Neural cell (in vitro differentiated cells): ENCODE data around the gene FAM167B. TPM values are rescaled to one million over a fixed set of nuclear protein-coding genes. Genes with fewer than 3 reads are reported as not detected.

Source experiments
- H2AFZ ChIP-seq: fragments of 200-600, 300-800 bp; sonication (generic), shearing (Covaris generic); 2 replicates; pipeline ENCODE4 v1.6.0; 2014; ENCODE audit warnings: low read depth, mild to moderate bottlenecking, antibody characterized with exemption, low read length, moderate library complexity
- H3F3A ChIP-seq: fragments of 200-600 bp; shearing (Covaris generic); 2 replicates; pipeline ENCODE4 v1.6.1; 2016; ENCODE audit warnings: mild to moderate bottlenecking, moderate library complexity, mixed read lengths, antibody characterized with exemption, low read length; ENCODE audit not compliant: insufficient read depth, poor library complexity, severe bottlenecking
- H3K27ac ChIP-seq: fragments of 200-600, 300-800 bp; sonication (generic), shearing (Covaris generic); 2 replicates; pipeline ENCODE4 v1.5.1; 2014; ENCODE audit warnings: mild to moderate bottlenecking, low read length, moderate library complexity
- H3K27me3 ChIP-seq: fragments of 300-800, 200-600 bp; sonication (generic), shearing (Covaris generic); 2 replicates; pipeline ENCODE4 v1.6.0; 2014; ENCODE audit warnings: mild to moderate bottlenecking, low read depth, low read length, moderate library complexity; ENCODE audit not compliant: insufficient read depth
- H3K36me3 ChIP-seq: fragments of 300-800, 200-600 bp; sonication (generic), shearing (Covaris generic); 2 replicates; pipeline ENCODE4 v1.5.1; 2014; ENCODE audit warnings: mild to moderate bottlenecking, antibody characterized with exemption, low read length, moderate library complexity; ENCODE audit not compliant: insufficient read depth
- H3K4me2 ChIP-seq: fragments of 300-800, 200-600 bp; sonication (generic), shearing (Covaris generic); 2 replicates; pipeline ENCODE4 v1.6.0; 2014; ENCODE audit warnings: mild to moderate bottlenecking, low read length
- H3K4me3 ChIP-seq: fragments of 300-800, 200-600 bp; sonication (generic), shearing (Covaris generic); 2 replicates; pipeline ENCODE4 v1.5.1; 2014; ENCODE audit warnings: mild to moderate bottlenecking, low read length, moderate library complexity
- H3K79me2 ChIP-seq: fragments of 200-600 bp; shearing (Covaris generic); replicated peaks from 2 replicates; pipeline ENCODE4 v1.6.0; 2014; ENCODE audit warnings: mild to moderate bottlenecking, low read length, moderate library complexity; ENCODE audit not compliant: insufficient read depth
- H3K9ac ChIP-seq: fragments of 300-800, 200-600 bp; sonication (generic), shearing (Covaris generic); 2 replicates; pipeline ENCODE4 v1.6.1; 2016; ENCODE audit warnings: mild to moderate bottlenecking, low read length, mixed read lengths
- H3K9me2 ChIP-seq: fragments of 200-600 bp; shearing (Covaris generic); 2 replicates; pipeline ENCODE4 v1.6.1; 2016; ENCODE audit warnings: mild to moderate bottlenecking, low read length, mixed read lengths; ENCODE audit not compliant: insufficient read depth
- H3K9me3 ChIP-seq: fragments of 200-600, 300-800 bp; sonication (generic), shearing (Covaris generic); 2 replicates; pipeline ENCODE4 v1.6.1; 2016; ENCODE audit warnings: mild to moderate bottlenecking, mixed run types, low read length, moderate library complexity, mixed read lengths
- H4K20me1 ChIP-seq: fragments of 200-600 bp; shearing (Covaris generic); 2 replicates; pipeline ENCODE4 v1.6.1; 2016; ENCODE audit warnings: mild to moderate bottlenecking, mixed run types; ENCODE audit not compliant: insufficient read depth
- EP300 ChIP-seq: fragments of 450-650 bp; conservative IDR thresholded peaks from 2 replicates; pipeline ENCODE4 v1.6.1; 2014; ENCODE audit warnings: antibody characterized with exemption, mild to moderate bottlenecking, moderate library complexity; ENCODE audit not compliant: poor library complexity, severe bottlenecking
- EZH2 ChIP-seq: fragments of 200-600, 300-800 bp; shearing (Covaris generic), sonication (generic); IDR thresholded peaks from 2 replicates; pipeline ENCODE4 v1.6.1; 2014; ENCODE audit warnings: antibody characterized with exemption, low read length, borderline replicate concordance, mild to moderate bottlenecking; ENCODE audit not compliant: insufficient read depth, poor library complexity, severe bottlenecking
- MXI1 ChIP-seq: fragments of 450-650 bp; conservative IDR thresholded peaks from 2 replicates; pipeline ENCODE4 v1.6.1; 2014; ENCODE audit warnings: antibody characterized with exemption, mild to moderate bottlenecking; ENCODE audit not compliant: poor library complexity, severe bottlenecking
- POLR2AphosphoS5 ChIP-seq: IDR thresholded peaks from 2 replicates; pipeline ENCODE4 v1.6.1; 2012
- RAD21 ChIP-seq: fragments of 450-650 bp; conservative IDR thresholded peaks from 2 replicates; pipeline ENCODE4 v1.6.1; 2014; ENCODE audit warnings: antibody characterized with exemption, mild to moderate bottlenecking, moderate library complexity
- SMC3 ChIP-seq: fragments of 450-650 bp; conservative IDR thresholded peaks from 2 replicates; pipeline ENCODE4 v1.6.1; 2014; ENCODE audit warnings: antibody characterized with exemption, mild to moderate bottlenecking, moderate library complexity; ENCODE audit not compliant: poor library complexity
- TAF1 ChIP-seq: IDR thresholded peaks from 2 replicates; pipeline ENCODE4 v1.6.1; 2012; ENCODE audit warnings: low read depth
- polyA plus RNA-seq: library from polyadenylated mRNA; depleted of rRNA; stranded (reverse); fragments of >200 nt; gene quantifications from 2 replicates; pipeline ENCODE4 v1.2.3, GENCODE V29; 2014
- TF ChIP-seq, protein P1 (sequence below): IDR thresholded peaks from 2 replicates; pipeline ENCODE4 v1.6.1; 2012; ENCODE audit warnings: borderline replicate concordance
- TF ChIP-seq, protein P2 (sequence below): fragments of 450-650 bp; IDR thresholded peaks from 2 replicates; pipeline ENCODE4 v1.5.1; 2014; ENCODE audit warnings: antibody characterized with exemption, mild to moderate bottlenecking, moderate library complexity; ENCODE audit not compliant: poor library complexity, severe bottlenecking

Gene FAM167B
- polyA plus RNA-seq, 1 donor from 2014 or later = not detected

DNA sequence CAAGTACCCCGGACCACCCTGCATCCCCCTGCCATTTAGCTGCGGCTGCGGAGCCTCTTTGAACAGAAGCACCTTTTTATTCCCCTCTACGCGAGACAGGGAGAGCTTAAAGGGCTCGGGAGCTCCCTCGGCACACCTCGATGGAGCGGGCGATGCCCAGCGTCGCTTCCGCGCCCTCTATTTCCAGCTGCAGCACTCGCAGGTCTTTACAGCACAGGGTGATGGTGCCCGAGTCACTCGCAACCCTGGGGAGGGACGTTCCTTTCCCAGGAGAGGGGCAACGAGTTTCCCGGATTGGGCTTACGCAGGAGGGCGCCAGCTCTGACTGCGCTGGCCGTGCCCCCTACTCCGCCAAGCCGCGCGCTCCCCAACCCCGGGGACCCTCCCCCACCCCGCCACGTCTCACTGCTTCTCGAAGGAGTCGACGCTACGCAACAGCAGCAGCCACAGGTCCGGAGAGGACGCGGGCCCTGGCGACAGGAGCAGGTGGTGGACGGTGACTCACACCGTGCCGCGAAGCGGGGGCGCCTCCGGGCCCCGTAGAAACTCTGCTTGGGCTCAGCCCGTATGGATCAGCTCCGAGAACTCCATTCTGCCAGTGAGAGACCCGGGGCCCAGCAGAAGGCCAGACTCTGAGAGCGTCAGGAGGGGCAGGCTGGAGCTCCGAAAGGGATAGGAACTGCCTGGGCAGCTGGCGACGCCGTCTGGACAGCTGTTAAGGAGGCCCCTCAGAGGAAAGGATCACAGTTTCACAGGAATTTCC lies 5.8 kb upstream of the FAM167B start:
- H3K9me3 ChIP-seq = no peaks in the 10 kb centered on the region
- H3K36me3 ChIP-seq = no peaks in the 10 kb centered on the region
- H3K4me3 ChIP-seq = peak overlapping the region; percentile 60
- H3K9me2 ChIP-seq = no peaks in the 10 kb centered on the region
- H3K9ac ChIP-seq = peak overlapping the region; percentile 14
- H3F3A ChIP-seq = no peaks in the 10 kb centered on the region
- peaks cover 24% of the 10 kb centered on the region for H3K27me3 ChIP-seq
- no peak for TF ChIP-seq SMC3
- TF ChIP-seq EP300 = no peak
- TF ChIP-seq TAF1 = no peak
- TF ChIP-seq POLR2AphosphoS5 = no peak
- no peak for TF ChIP-seq MXI1
- TF ChIP-seq, protein P1, sequence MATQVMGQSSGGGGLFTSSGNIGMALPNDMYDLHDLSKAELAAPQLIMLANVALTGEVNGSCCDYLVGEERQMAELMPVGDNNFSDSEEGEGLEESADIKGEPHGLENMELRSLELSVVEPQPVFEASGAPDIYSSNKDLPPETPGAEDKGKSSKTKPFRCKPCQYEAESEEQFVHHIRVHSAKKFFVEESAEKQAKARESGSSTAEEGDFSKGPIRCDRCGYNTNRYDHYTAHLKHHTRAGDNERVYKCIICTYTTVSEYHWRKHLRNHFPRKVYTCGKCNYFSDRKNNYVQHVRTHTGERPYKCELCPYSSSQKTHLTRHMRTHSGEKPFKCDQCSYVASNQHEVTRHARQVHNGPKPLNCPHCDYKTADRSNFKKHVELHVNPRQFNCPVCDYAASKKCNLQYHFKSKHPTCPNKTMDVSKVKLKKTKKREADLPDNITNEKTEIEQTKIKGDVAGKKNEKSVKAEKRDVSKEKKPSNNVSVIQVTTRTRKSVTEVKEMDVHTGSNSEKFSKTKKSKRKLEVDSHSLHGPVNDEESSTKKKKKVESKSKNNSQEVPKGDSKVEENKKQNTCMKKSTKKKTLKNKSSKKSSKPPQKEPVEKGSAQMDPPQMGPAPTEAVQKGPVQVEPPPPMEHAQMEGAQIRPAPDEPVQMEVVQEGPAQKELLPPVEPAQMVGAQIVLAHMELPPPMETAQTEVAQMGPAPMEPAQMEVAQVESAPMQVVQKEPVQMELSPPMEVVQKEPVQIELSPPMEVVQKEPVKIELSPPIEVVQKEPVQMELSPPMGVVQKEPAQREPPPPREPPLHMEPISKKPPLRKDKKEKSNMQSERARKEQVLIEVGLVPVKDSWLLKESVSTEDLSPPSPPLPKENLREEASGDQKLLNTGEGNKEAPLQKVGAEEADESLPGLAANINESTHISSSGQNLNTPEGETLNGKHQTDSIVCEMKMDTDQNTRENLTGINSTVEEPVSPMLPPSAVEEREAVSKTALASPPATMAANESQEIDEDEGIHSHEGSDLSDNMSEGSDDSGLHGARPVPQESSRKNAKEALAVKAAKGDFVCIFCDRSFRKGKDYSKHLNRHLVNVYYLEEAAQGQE = no peak
- TF ChIP-seq, protein P2, sequence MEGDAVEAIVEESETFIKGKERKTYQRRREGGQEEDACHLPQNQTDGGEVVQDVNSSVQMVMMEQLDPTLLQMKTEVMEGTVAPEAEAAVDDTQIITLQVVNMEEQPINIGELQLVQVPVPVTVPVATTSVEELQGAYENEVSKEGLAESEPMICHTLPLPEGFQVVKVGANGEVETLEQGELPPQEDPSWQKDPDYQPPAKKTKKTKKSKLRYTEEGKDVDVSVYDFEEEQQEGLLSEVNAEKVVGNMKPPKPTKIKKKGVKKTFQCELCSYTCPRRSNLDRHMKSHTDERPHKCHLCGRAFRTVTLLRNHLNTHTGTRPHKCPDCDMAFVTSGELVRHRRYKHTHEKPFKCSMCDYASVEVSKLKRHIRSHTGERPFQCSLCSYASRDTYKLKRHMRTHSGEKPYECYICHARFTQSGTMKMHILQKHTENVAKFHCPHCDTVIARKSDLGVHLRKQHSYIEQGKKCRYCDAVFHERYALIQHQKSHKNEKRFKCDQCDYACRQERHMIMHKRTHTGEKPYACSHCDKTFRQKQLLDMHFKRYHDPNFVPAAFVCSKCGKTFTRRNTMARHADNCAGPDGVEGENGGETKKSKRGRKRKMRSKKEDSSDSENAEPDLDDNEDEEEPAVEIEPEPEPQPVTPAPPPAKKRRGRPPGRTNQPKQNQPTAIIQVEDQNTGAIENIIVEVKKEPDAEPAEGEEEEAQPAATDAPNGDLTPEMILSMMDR = no peak
- no peak for TF ChIP-seq EZH2
- TF ChIP-seq RAD21 = no peak
- H3K79me2 ChIP-seq = no peaks in the 10 kb centered on the region
- no peak overlapping the region for H3K4me2 ChIP-seq
- H2AFZ ChIP-seq = no peak overlapping the region
- no peak overlapping the region for H3K27ac ChIP-seq
- no peaks in the 10 kb centered on the region for H4K20me1 ChIP-seq

DNA sequence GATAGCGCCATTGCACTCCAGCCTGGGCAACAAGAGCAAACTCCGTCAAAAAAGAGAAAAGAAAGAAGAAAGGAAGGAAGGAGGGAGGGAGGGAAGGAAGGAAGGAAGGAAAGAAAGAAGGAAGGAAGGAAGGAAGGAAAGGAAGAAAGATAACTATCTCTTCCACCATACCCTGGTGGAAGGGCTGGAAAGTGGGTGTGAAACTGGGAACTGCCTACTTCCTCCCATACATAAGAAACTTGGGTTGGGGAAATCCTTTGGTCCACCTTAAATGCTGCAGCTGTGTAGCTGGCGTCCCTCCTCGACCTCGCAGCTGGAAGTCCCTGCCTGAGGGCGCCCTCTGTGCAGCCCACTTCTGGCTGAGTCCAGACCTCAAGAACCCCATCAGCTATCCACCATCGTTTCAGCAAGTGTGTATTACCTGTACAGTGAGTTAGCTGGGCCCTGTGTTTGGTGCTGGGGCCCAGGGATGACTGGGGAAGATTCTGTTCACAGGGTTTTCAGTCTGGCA lies 4.6 kb upstream of the FAM167B start:
- no peaks in the 10 kb centered on the region for H4K20me1 ChIP-seq
- TF ChIP-seq TAF1 (no peak), MXI1 (no peak), POLR2AphosphoS5 (no peak), SMC3 (no peak), EP300 (no peak), RAD21 (no peak)
- no peak overlapping the region for H2AFZ ChIP-seq
- no peak overlapping the region for H3K27ac ChIP-seq
- peaks cover 24% of the 10 kb centered on the region for H3K27me3 ChIP-seq
- H3K9me2 ChIP-seq = no peaks in the 10 kb centered on the region
- no peaks in the 10 kb centered on the region for H3K9me3 ChIP-seq
- H3K79me2 ChIP-seq = no peaks in the 10 kb centered on the region
- H3K36me3 ChIP-seq = no peaks in the 10 kb centered on the region
- H3K4me3 ChIP-seq = no peak overlapping the region
- no peak overlapping the region for H3K9ac ChIP-seq
- no peak overlapping the region for H3K4me2 ChIP-seq
- no peaks in the 10 kb centered on the region for H3F3A ChIP-seq
